ENCODE measurements around the gene SLC66A2. TPM values are rescaled to one million over a fixed set of nuclear protein-coding genes. Genes with fewer than 3 reads are reported as not detected.

The SLC66A2 gene
- total and polyA plus RNA-seq, 2 of the 13 experiments (the other 11 are each of a cell fraction or from before 2014, with no cell fraction given), result 33.5 to 41.9 TPM

Other genes starting within 250 kb of the SLC66A2 start
- gene KCNG2, start 153.7 kb downstream of the SLC66A2 start, total RNA-seq (2016; rRNA removed; fragmentation: Illumina TruSeq; extraction: Trizol), result not detected in 2 replicates
- gene KCNG2, start 153.7 kb downstream of the SLC66A2 start, polyA plus RNA-seq (2011; rRNA removed), result not detected in 2 replicates
- 15.3 and 22.6 TPM in 2 replicates for gene HSBP1L1, start 13.0 kb upstream of the SLC66A2 start, total RNA-seq (2016; rRNA removed; fragmentation: Illumina TruSeq; extraction: Trizol)
- 41.2 and 45.1 TPM in 2 replicates for gene HSBP1L1, start 13.0 kb upstream of the SLC66A2 start, polyA plus RNA-seq (2011; rRNA removed)
- gene TXNL4A, start 36.9 kb upstream of the SLC66A2 start, total RNA-seq (2016; rRNA removed; fragmentation: Illumina TruSeq; extraction: Trizol), result 192 and 202 TPM in 2 replicates
- 135 and 172 TPM in 2 replicates for gene TXNL4A, start 36.9 kb upstream of the SLC66A2 start, polyA plus RNA-seq (2011; rRNA removed)
- 42.2 and 42.4 TPM in 2 replicates for gene RBFA, start 82.8 kb upstream of the SLC66A2 start, total RNA-seq (2016; rRNA removed; fragmentation: Illumina TruSeq; extraction: Trizol)
- gene RBFA, start 82.8 kb upstream of the SLC66A2 start, polyA plus RNA-seq (2011; rRNA removed), result 29.7 and 31.7 TPM in 2 replicates
- 25.5 and 28.6 TPM in 2 replicates for gene ADNP2, start 157.6 kb upstream of the SLC66A2 start, total RNA-seq (2016; rRNA removed; fragmentation: Illumina TruSeq; extraction: Trizol)
- 9.9 and 10.8 TPM in 2 replicates for gene ADNP2, start 157.6 kb upstream of the SLC66A2 start, polyA plus RNA-seq (2011; rRNA removed)